Liver (tissue), 9 donors: ENCODE data around the gene PDE4D. TPM values are rescaled to one million over a fixed set of nuclear protein-coding genes. Genes with fewer than 3 reads are reported as not detected.

Experiments used
- DNase-seq: peaks from one replicate; pipeline ENCODE4 v3.0.0-alpha.2; 2017; ENCODE audit warnings: low spot score
- H3K27ac ChIP-seq, 2 donors: one replicate each; pipeline ENCODE4 v1.7.0; 2013; ENCODE audit warnings: inconsistent platforms in 2 of 2, low read length in 2 of 2, control low read depth in 1 of 2, low read depth in 1 of 2, mild to moderate bottlenecking in 1 of 2
- H3K27me3 ChIP-seq, 4 donors: one replicate each; pipeline versions ENCODE4 v1.6.1 to v1.7.0; 2013; ENCODE audit warnings: low read length in 3 of 4, inconsistent platforms in 1 of 4, mild to moderate bottlenecking in 1 of 4, moderate library complexity in 1 of 4; ENCODE audit not compliant: control insufficient read depth in 4 of 4, insufficient read depth in 4 of 4
- H3K36me3 ChIP-seq, 4 donors: one replicate each; pipeline versions ENCODE4 v1.6.1 to v1.7.0; 2013; ENCODE audit warnings: low read length in 3 of 4, mild to moderate bottlenecking in 3 of 4, low read depth in 1 of 4, moderate library complexity in 1 of 4; ENCODE audit not compliant: control insufficient read depth in 4 of 4, insufficient read depth in 3 of 4
- H3K4me1 ChIP-seq, 4 donors: one replicate each; pipeline versions ENCODE4 v1.6.1 to v1.7.0; 2013; ENCODE audit warnings: low read length in 3 of 4, mild to moderate bottlenecking in 3 of 4, moderate library complexity in 1 of 4; ENCODE audit not compliant: control insufficient read depth in 4 of 4, insufficient read depth in 4 of 4
- H3K4me3 ChIP-seq, 3 donors: one replicate each; pipeline versions ENCODE4 v1.6.1 to v1.7.0; 2013; ENCODE audit warnings: low read length in 3 of 3, control low read depth in 1 of 3, low read depth in 1 of 3, mild to moderate bottlenecking in 1 of 3
- H3K9ac ChIP-seq, 2 donors: one replicate each; pipeline ENCODE4 v1.7.0; 2013; ENCODE audit warnings: low read length in 2 of 2, mild to moderate bottlenecking in 2 of 2, moderate library complexity in 2 of 2, control low read depth in 1 of 2, low read depth in 1 of 2
- H3K9me3 ChIP-seq, 4 donors: one replicate each; pipeline versions ENCODE4 v1.6.1 to v1.7.0; 2013; ENCODE audit warnings: low read length in 3 of 4; ENCODE audit not compliant: control insufficient read depth in 4 of 4
- CTCF ChIP-seq: fragments of 150-350 bp; IDR thresholded peaks from 2 replicates; pipeline ENCODE4 v1.5.1; 2017; ENCODE audit warnings: improper control_type of control experiment, low read depth, low read length; ENCODE audit not compliant: missing input control
- EGR1 ChIP-seq, 2 donors: IDR thresholded peaks; 2 replicates each; pipeline ENCODE4 v1.6.1; 2016 to 2018; ENCODE audit warnings: antibody characterized with exemption in 2 of 2, low read depth in 2 of 2
- GABPA ChIP-seq, 2 donors: IDR thresholded peaks in 1 of 2; conservative IDR thresholded peaks in 1 of 2; 2 replicates each; pipeline ENCODE4 v1.6.1; 2016; ENCODE audit warnings: antibody characterized with exemption in 2 of 2, mild to moderate bottlenecking in 1 of 2, moderate library complexity in 1 of 2
- HNF4A ChIP-seq, 2 donors: conservative IDR thresholded peaks; 2 replicates each; pipeline ENCODE4 v1.6.1; 2016; ENCODE audit warnings: antibody characterized with exemption in 2 of 2, mild to moderate bottlenecking in 2 of 2
- JUND ChIP-seq, 2 donors: IDR thresholded peaks; 2 replicates each; pipeline ENCODE4 v1.6.1; 2016; ENCODE audit warnings: antibody characterized with exemption in 2 of 2
- MAX ChIP-seq: IDR thresholded peaks from 2 replicates; pipeline ENCODE4 v1.6.1; 2016; ENCODE audit warnings: antibody characterized with exemption
- NR2F2 ChIP-seq: IDR thresholded peaks from 2 replicates; pipeline ENCODE4 v1.6.1; 2016; ENCODE audit warnings: antibody characterized with exemption
- RAD21 ChIP-seq, 2 donors: IDR thresholded peaks; 2 replicates each; pipeline ENCODE4 v1.6.1; 2016; ENCODE audit warnings: antibody characterized with exemption in 2 of 2, mild to moderate bottlenecking in 2 of 2
- REST ChIP-seq: IDR thresholded peaks from 2 replicates; pipeline ENCODE4 v1.6.1; 2016; ENCODE audit warnings: antibody characterized with exemption, mild to moderate bottlenecking
- RXRA ChIP-seq, 2 donors: IDR thresholded peaks; 2 replicates each; pipeline ENCODE4 v1.6.1; 2017 to 2018; ENCODE audit warnings: antibody characterized with exemption in 2 of 2, mild to moderate bottlenecking in 1 of 2
- SP1 ChIP-seq: IDR thresholded peaks from 2 replicates; pipeline ENCODE4 v1.6.1; 2018; ENCODE audit warnings: antibody characterized with exemption, mild to moderate bottlenecking
- TAF1 ChIP-seq: conservative IDR thresholded peaks from 2 replicates; pipeline ENCODE4 v1.6.1; 2016; ENCODE audit warnings: antibody characterized with exemption, mild to moderate bottlenecking
- YY1 ChIP-seq: IDR thresholded peaks from 2 replicates; pipeline ENCODE4 v1.6.1; 2016; ENCODE audit warnings: antibody characterized with exemption, mild to moderate bottlenecking
- ZBTB33 ChIP-seq: IDR thresholded peaks from 2 replicates; pipeline ENCODE4 v1.6.1; 2016; ENCODE audit warnings: antibody characterized with exemption
- WGBS: extraction: QIAGEN DNeasy Blood & Tissue Kit; methylation state at CpG from one replicate; pipeline ENCODE4 v1.1.7; 2013; 5-methylcytosine and 5-hydroxymethylcytosine counted together
- polyA plus RNA-seq, 2 donors: library from polyadenylated mRNA; stranded (reverse) in 1 of 2; unstranded in 1 of 2; fragments of 200-250 nt in 1 of 2; fragments of >200 nt in 1 of 2; fragmentation: Nextera tagmentation in 1 of 2; extraction: Ambion mirVana in 1 of 2; gene quantifications; one replicate each; pipeline versions ENCODE4 v1.2.1 to v1.2.3, GENCODE V29; 2013 to 2015
- total RNA-seq, 2 donors: library from RNA; depleted of rRNA; stranded (reverse); fragments of >200 nt; gene quantifications; one replicate each; pipeline ENCODE4 v1.2.3, GENCODE V29; 2014
- TF ChIP-seq, protein P1 (sequence below): IDR thresholded peaks from 2 replicates; pipeline ENCODE4 v1.6.1; 2016; ENCODE audit warnings: antibody characterized with exemption
- donor health status: healthy.
- donor health status: healthy.
- donor health status: healthy.
- donor health status: healthy.
- donor health status: healthy.

Gene PDE4D
- total and polyA plus RNA-seq, 4 donors, result 0.67 to 11.9 (median 6.5) TPM

GRCh38 chr5:59320420-59320819 is 573.1 kb downstream of the PDE4D start:
- Histone ChIP-seq H3K27ac (no peak overlapping the region), H3K9me3 (no peaks in the 10 kb centered on the region), H3K4me1 (no peaks in the 10 kb centered on the region), H3K4me3 (no peak overlapping the region), H3K9ac (no peak overlapping the region), H3K36me3 (no peaks in the 10 kb centered on the region), H3K27me3 (no peaks in the 10 kb centered on the region)
- DNase-seq, result no peak
- 97% methylated on average over 2 of the region's 2 CpGs for WGBS
- TF ChIP-seq SP1 (no peak), MAX (no peak), NR2F2 (no peak), TAF1 (no peak), HNF4A (conservative IDR thresholded peaks at IDR 0.05) (no peak), JUND (IDR thresholded peaks at IDR 0.05) (no peak), RXRA (IDR thresholded peaks at IDR 0.05) (no peak), RAD21 (IDR thresholded peaks at IDR 0.05) (no peak), GABPA (IDR thresholded peaks at IDR 0.05 in 1 of 2, conservative IDR thresholded peaks at IDR 0.05 in 1 of 2) (no peak), REST (no peak), CTCF (no peak), YY1 (no peak), ZBTB33 (no peak)

GRCh38 chr5:59319250-59319649 is 574.3 kb downstream of the PDE4D start:
- H3K4me3 ChIP-seq, result no peak overlapping the region
- H3K36me3 ChIP-seq, result no peaks in the 10 kb centered on the region
- no peak overlapping the region for H3K27ac ChIP-seq
- DNase-seq, result no peak
- no peaks in the 10 kb centered on the region for H3K9me3 ChIP-seq
- H3K9ac ChIP-seq, result no peak overlapping the region
- no peaks in the 10 kb centered on the region for H3K4me1 ChIP-seq
- H3K27me3 ChIP-seq, result no peaks in the 10 kb centered on the region
- TF ChIP-seq CTCF, result no peak
- TF ChIP-seq REST, result no peak
- no peak for TF ChIP-seq EGR1 (IDR thresholded peaks at IDR 0.05; ENCODE audit: low read depth in 2 of 2)
- TF ChIP-seq TAF1, result no peak
- TF ChIP-seq ZBTB33, result no peak
- TF ChIP-seq, protein P1, sequence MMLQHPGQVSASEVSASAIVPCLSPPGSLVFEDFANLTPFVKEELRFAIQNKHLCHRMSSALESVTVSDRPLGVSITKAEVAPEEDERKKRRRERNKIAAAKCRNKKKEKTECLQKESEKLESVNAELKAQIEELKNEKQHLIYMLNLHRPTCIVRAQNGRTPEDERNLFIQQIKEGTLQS, result no peak
- no peak for TF ChIP-seq HNF4A (conservative IDR thresholded peaks at IDR 0.05)
- TF ChIP-seq GABPA (IDR thresholded peaks at IDR 0.05 in 1 of 2, conservative IDR thresholded peaks at IDR 0.05 in 1 of 2), result no peak
- no peak for TF ChIP-seq MAX
